Measurements from ENCODE around the gene LMAN2L.

The LMAN2L gene

GRCh38 chr2:96703021-96703751, 36.7 kb downstream of the LMAN2L start:
- DNase-seq (ENCODE audit: low read depth in 2 of 2), result no peak

DNA sequence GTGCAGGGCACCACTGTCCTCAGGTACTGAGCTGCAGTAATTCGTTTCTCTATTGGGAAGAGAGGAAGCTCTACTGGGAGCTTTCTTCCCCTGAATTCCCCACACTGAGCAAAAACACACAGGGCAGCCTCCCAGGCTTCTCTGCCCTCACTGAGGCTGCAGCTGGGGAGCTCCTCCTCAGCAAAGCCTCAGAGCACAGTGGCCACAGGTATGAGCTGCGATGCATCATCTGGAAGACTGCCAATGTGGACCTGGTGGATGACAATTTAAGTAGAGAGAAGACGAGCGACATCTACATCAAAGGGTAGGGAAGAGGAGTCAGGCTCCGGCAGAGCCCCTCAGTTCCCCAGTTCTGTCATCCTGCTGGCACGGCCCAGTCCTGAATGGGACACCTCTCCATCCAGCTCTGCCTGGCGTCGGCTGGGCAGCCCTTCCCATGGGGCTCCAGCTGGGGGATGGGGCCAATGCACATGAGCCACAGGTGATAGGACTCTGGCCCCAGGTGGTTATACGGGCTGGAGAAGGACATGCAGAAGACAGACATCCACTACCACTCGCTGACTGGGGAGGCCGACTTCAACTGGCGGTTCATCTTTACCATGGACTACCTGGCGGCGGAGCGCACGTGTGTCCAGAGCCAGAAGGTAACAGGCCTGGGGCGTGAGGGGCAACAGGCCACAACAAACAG, 37.6 kb downstream of the LMAN2L start:
- DNase-seq (ENCODE audit: low read depth in 2 of 2), result no peak

DNA sequence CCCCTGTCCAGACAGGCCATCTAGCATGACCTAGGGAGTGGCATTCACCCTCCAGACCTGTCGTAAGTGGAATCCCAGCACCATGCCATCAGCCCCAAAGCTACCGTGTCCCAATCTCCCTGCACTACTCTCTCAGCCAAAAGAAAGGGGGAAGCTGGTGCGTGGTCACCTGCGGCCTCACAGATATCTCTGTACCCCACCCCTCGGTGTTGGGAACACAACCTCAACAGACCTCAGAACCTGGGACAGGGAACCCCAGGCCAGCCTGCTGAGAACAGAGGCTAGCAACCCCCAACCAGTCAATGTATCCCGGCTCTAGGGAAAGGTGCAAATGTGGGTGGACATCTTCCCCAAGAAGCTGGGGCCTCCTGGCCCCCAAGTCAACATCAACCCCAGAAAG, 38.2 kb downstream of the LMAN2L start:
- DNase-seq (ENCODE audit: low read depth in 2 of 2), result no peak

- no peak for DNase-seq (ENCODE audit: low read depth in 2 of 2)
Measured at GRCh38 chr2:96700086-96700485, 39.8 kb downstream of the LMAN2L start.

DNA sequence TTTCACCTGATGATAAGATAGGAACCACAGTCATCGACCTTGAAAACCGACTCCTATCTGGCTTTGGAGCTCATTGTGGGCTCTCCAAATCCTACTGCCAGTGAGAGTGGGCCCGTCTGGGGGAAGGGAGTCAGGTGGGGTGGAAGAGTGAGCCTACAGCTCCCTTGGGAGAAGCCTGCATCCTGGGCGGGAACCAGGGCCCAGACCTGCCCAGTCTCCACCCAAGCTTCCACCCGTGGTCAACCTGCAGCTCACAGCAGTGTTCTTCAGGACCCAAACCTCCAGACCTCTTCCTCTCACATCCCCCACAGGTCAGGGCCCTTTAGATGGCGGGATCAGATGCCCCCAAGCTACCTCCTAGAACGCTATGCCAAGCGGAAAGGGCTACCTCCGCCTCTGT, 40.2 kb downstream of the LMAN2L start:
- DNase-seq (ENCODE audit: low read depth in 2 of 2), result no peak

DNA sequence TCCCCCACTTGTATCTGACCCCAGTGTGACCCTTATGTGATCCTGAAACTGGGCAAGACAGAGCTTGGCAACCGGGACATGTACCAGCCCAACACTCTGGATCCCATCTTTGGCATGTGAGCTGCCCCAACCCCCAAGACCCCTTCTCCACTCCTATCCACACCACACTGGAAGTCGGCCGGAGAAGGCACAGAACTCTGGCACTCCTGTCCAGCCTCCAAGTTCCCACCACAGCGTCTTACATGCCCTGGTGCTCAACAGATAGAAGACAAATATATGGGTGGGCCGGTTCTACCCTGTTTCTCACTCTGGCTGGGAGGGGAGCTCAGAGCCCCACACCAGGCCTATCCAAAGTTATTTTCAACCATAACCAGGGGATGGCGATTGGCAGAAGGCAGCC, 40.8 kb downstream of the LMAN2L start:
- no peak for DNase-seq (ENCODE audit: low read depth in 2 of 2)

GRCh38 chr2:96698221-96698861, 41.5 kb downstream of the LMAN2L start:
- DNase-seq (ENCODE audit: low read depth in 2 of 2), result no peak

DNA sequence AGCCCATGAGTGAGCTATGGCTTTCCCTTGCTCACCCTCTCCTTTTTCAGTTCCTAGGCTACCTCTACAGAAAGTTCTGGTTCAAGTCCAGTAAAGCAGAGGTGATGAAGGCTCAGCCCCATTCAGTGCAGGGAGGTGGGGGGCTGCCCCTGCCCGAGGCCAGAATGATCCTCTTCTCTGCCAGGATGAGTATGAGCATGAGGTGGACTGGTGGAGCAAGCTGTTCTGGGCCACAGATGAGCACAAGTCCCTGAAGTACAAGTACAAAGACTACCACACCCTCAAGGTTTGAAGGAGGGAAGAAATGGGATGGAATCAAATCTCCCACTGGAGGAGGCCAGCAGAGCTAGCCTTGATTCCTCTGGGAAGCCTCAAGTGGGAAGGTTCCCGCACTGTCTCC, 42.4 kb downstream of the LMAN2L start:
- DNase-seq (ENCODE audit: low read depth in 2 of 2), result no peak

GRCh38 chr2:96695602-96696001, 44.3 kb downstream of the LMAN2L start:
- DNase-seq (ENCODE audit: low read depth in 2 of 2), result no peak

- DNase-seq (ENCODE audit: low read depth in 2 of 2), result no peak
Measured at GRCh38 chr2:96694816-96695455, 44.9 kb downstream of the LMAN2L start.

- DNase-seq (ENCODE audit: low read depth in 2 of 2), result no peak
Measured at GRCh38 chr2:96694279-96694678, 45.6 kb downstream of the LMAN2L start.

DNA sequence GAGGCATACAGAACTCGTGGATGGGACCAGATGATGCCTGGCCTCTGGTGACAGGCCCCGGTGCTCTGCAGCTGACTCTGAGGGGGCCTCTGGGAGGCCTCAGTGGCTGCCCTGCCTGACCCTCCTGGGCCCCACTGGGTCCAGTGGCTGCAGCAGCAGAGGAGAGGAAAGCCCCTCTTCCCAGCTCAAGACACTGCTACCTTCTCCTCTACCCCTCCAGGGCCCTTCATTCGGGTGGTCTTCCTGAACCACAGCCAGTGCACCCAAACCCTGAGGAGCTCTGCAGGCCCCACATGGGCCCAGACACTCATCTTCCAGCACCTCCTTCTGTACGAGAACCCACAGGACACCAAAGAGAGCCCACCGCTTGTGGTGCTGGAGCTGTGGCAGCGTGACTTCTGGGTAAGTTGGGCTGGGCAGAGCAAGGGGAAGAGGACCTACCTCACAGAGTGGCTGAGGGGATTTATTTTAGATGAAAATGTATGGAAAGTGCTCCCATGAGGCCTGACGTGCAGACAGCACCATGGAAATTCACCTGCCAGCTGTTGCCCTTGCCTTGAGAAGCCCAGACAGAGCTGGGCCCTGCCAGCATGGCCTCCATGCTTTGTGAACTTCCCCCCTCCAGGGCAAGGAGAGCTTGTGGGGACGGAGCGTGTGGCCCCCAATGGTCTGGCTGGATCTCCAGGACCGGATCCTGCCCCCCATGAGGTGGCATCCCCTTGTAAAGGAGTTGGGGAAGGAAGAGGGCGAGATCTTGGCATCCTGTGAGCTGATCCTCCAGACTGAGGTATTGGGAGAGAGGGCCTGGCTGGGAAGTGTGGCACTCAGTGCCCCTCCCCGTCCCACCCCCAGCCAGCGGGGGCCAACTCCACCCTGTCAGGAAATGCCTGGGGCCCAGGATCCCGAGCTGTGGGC, 46.3 kb downstream of the LMAN2L start:
- no peak for DNase-seq (ENCODE audit: low read depth in 2 of 2)

DNA sequence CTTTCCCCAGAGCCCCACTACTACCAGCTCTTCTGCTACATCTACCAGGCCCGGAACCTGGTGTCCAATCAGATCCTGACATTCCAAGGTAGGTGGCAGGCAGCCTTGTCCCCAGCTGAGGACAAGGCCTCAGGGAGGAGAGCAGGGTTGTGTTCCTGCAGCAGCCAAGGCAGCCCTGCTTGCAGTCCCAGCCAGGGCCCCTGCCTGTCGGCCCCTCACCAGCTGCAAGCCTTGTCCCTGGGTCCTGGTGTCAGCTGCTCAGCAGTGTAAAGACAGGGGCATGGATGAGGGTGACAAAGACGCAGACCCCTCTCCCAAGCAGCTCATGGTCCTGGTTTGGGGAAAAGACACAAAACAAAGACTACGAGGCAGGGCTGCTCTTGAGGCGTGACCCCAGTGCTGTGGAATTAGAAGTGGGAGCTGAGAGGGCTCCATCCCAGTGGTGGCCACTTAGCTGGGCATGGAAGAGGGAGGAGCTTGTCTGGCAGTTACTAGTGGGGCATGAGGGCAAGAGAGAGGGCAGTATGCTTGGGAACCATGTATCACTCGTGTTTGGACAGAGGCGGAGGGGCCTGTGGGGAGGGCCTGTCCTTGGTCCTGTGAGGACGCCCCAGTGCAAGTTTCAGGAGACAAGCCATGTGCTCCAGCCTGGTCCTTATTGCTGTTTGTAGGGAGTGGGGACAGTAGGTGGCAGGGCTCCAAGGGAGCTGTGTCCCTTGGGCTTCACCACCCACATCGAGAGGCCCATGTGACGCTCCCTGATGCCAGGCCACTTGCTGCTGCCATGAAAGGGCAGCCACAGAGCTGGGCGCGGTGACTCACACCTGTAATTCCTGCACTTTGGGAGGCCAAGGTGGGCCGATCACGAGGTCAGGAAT, 47.5 kb downstream of the LMAN2L start:
- no peak for DNase-seq (ENCODE audit: low read depth in 2 of 2)

GRCh38 chr2:96691022-96691612, 48.7 kb downstream of the LMAN2L start:
- DNase-seq (ENCODE audit: low read depth in 2 of 2), result no peak

DNA sequence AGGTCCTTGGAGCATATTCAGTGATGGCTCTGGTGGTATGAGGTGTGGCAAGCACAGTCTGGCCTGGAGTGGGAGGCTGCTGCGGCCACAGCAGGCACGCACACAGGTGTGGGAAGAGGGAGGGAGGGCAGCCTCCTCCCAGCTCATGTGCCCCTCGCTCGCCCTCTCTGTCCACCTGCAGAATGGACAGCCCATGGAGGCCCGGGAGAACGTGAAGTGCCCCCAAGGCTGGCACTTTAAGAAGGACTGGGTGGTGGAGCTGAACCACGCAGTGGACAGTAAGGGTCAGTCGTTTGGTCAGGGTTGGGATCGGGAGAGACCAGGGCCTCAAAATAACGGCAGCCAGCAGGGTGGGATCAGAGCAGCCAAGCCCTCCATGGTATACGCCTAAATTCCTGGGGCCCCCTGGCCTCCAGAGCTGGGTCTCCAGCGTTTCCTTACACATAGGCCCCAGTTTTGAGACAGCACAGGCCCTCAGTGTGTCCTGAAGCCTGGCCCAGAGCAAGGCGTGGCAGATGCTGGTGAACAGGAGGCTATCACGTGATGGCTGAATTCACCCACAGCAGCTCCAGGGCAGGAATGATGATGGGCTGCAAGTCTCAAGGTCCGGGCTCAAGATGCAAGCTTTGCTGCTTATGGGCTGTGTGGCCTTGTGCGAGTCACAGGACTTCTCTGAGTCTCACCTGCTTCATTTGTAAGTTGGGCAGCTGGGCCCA, 49.4 kb downstream of the LMAN2L start:
- no peak for DNase-seq (ENCODE audit: low read depth in 2 of 2)

DNA sequence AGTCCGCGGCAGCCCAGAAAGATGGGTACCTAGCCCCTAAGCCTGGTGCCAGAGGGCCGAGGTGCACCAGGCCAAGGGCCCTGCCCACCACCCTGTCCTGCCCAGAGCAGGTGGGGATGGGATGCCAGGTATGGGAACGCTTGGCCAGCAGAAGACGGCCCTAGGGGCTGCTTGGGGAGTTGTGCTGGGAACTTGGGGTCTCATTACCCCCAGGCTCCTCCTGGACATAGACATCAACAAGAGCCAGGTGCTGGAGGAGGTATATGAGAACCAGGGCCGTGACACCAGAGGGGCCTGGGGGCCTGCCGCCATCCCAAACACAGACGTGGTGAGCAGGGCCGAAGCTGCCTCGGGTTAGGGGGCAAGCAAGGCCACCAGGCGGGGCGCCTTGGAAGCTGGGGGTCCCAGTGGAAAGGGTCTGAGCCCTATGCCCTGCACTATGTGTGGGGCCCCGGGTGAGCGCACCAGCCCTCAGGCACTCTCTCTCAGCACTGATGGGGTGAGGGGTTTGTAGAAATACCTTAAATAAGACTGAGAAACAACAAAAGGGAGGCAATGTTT, 50.4 kb downstream of the LMAN2L start:
- DNase-seq (ENCODE audit: low read depth in 2 of 2), result no peak

DNA sequence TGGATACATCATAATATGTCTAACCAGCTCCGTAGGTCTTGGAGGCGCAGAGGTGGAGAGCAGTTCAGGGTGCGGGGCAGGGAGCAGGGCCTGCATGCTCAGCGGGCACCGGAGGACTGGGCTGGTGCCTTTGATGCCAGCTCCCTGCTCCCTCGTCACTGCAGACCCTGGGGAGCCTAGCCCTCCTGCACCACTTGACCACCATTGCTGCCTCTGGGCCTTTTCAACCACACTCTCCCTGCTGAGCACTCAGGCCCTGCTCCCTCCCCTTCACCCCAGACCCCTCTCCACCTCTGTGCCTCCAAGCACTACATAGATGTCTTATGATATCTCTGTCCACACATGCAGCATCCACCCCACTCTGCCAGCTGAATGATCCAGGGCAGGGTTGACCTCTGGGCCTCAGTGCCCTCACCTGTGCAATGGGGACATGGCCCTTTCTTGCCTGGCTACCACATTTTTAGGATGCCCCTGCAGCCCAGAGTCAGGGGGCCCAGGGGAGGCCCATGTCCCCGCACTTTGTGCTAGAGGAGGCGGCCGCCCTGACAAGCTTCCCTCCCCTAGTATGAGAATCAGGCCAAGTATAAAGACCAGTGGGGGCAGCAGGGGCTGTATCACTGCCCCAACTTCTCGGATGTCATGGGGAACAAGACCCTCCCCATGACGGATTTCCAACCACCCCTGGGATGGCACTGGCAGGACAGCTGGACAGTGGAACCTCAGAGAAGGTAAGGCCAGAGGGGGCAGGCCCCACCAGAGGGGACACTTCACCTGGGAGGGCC, 51.0 kb downstream of the LMAN2L start:
- DNase-seq (ENCODE audit: low read depth in 2 of 2), result no peak

All from stimulated activated CD8-positive, alpha-beta memory T cell treated with anti-CD3 and anti-CD28 coated beads, Interleukin-7, amount 100 ng/mL, for 4 hours (primary cell).